A549 treated with ZK216348 at 1 μM for 4 hours (cell line): ENCODE measurements around the gene HLA-DPB1. TPM values are rescaled to one million over a fixed set of nuclear protein-coding genes. Genes with fewer than 3 reads are reported as not detected.

Experiments used
- total RNA-seq: library from RNA; stranded (reverse); fragments of 200-300 nt; extraction: Qiagen RNA extraction; gene quantifications from 5 replicates; pipeline ENCODE4 v1.2.3, GENCODE V29; 2022; ENCODE audit warnings: low read depth

HLA-DPB1 gene
- total RNA-seq, result not detected in 5 replicates

GRCh38 chr6:33075568-33076405, at the start of gene HLA-DPB1:
TSS of gene HLA-DPB1 (plus strand) at chr6:33075990. CDS start at chr6:33076042, 52 bp downstream.

GRCh38 chr6:33073431-33073871, 2.3 kb upstream of the HLA-DPB1 start, which contains the start of gene HLA-DPA1:
TSS of gene HLA-DPA1 (minus strand) at chr6:33073649.

Other genes with a start within 250 kb of the HLA-DPB1 start
- gene TAP2, start 237.3 kb upstream of the HLA-DPB1 start, total RNA-seq, result 10.9 to 20.6 TPM (median 17.8 TPM) in 5 replicates
- gene PSMB8, start 231.9 kb upstream of the HLA-DPB1 start, total RNA-seq, result 18.6 to 22.5 TPM (median 20.0 TPM) in 5 replicates
- gene TAP1, start 222.3 kb upstream of the HLA-DPB1 start, total RNA-seq, result 28.3 to 38.6 TPM (median 34.4 TPM) in 5 replicates
- 15.8 to 24.7 TPM (median 19.0 TPM) in 5 replicates for gene PSMB9, start 221.8 kb upstream of the HLA-DPB1 start, total RNA-seq
- gene HLA-DMB, start 135.0 kb upstream of the HLA-DPB1 start, total RNA-seq, result 1.1 to 2.2 TPM (median 1.8 TPM) in 5 replicates
- 2.7 to 3.6 TPM (median 3.2 TPM) in 5 replicates for gene HLA-DMA, start 122.9 kb upstream of the HLA-DPB1 start, total RNA-seq
- gene BRD2, start 107.4 kb upstream of the HLA-DPB1 start, total RNA-seq, result 127 to 155 TPM (median 130 TPM) in 5 replicates
- gene HLA-DOA, start 66.4 kb upstream of the HLA-DPB1 start, total RNA-seq, result not detected in 5 replicates
- gene HLA-DPA1, start 2.3 kb upstream of the HLA-DPB1 start, total RNA-seq, result 0.05 TPM in 1 of 5 replicates, not detected in the others
- 0.71 to 1.5 TPM (median 0.79 TPM) in 5 replicates for gene COL11A2, start 116.5 kb downstream of the HLA-DPB1 start, total RNA-seq
- 14.6 to 23.6 TPM (median 21.7 TPM) in 5 replicates for gene RXRB, start 124.7 kb downstream of the HLA-DPB1 start, total RNA-seq
- gene SLC39A7, start 124.9 kb downstream of the HLA-DPB1 start, total RNA-seq, result 99.1 to 115 TPM (median 112 TPM) in 5 replicates
- 9.7 to 16.5 TPM (median 14.8 TPM) in 5 replicates for gene HSD17B8, start 128.7 kb downstream of the HLA-DPB1 start, total RNA-seq
- gene RING1, start 132.5 kb downstream of the HLA-DPB1 start, total RNA-seq, result 19.0 to 27.0 TPM (median 24.7 TPM) in 5 replicates
- 17.5 to 19.4 TPM (median 18.5 TPM) in 5 replicates for gene VPS52, start 195.9 kb downstream of the HLA-DPB1 start, total RNA-seq
- 2,468 to 2,870 TPM (median 2,583 TPM) in 5 replicates for gene RPS18, start 196.1 kb downstream of the HLA-DPB1 start, total RNA-seq
- gene B3GALT4, start 201.1 kb downstream of the HLA-DPB1 start, total RNA-seq, result 0.47 to 1.1 TPM (median 0.66 TPM) in 5 replicates
- 51.7 to 59.6 TPM (median 56.5 TPM) in 5 replicates for gene WDR46, start 213.2 kb downstream of the HLA-DPB1 start, total RNA-seq
- 95.5 to 148 TPM (median 103 TPM) in 5 replicates for gene PFDN6, start 213.6 kb downstream of the HLA-DPB1 start, total RNA-seq
- gene RGL2, start 223.0 kb downstream of the HLA-DPB1 start, total RNA-seq, result 9.4 to 15.3 TPM (median 14.0 TPM) in 5 replicates
- gene TAPBP, start 238.1 kb downstream of the HLA-DPB1 start, total RNA-seq, result 30.8 to 42.7 TPM (median 36.7 TPM) in 5 replicates
- gene ZBTB22, start 241.8 kb downstream of the HLA-DPB1 start, total RNA-seq, result 2.1 to 5.4 TPM (median 4.1 TPM) in 5 replicates
- 38.1 to 39.7 TPM (median 38.5 TPM) in 5 replicates for gene DAXX, start 247.0 kb downstream of the HLA-DPB1 start, total RNA-seq